Caco-2 (cell line): ENCODE measurements around the gene FILIP1. TPM values are rescaled to one million over a fixed set of nuclear protein-coding genes. Genes with fewer than 3 reads are reported as not detected.

Source experiments
- BruUV-seq: library from RNA; stranded (reverse); fragments of 400-500 nt; replicated peaks from 2 replicates; lab custom pipeline; 2021; lab: Mats Ljungman, UMichigan
- CTCF ChIA-PET: fragments of 300-600 bp; sonication (Branson Sonifier 250); formaldehyde crosslinking; loops from one replicate; lab custom pipeline; 2022; ENCODE audit warnings: antibody characterized with exemption; lab: Charles Lee
- POLR2A ChIA-PET: fragments of 300-600 bp; sonication (Branson Sonifier 250); formaldehyde crosslinking; loops from one replicate; lab custom pipeline; 2022; ENCODE audit warnings: antibody characterized with exemption; lab: Charles Lee
- DNase-seq, 2 experiments: peaks; one replicate each; pipeline versions ENCODE4 v3.0.0 to v3.0.0-alpha.2; 2020 to 2022
- H3K27me3 ChIP-seq: replicated peaks from 2 replicates; pipeline ENCODE4 v1.6.0; 2011; ENCODE audit warnings: low read length; ENCODE audit not compliant: control insufficient read depth, insufficient read depth
- H3K36me3 ChIP-seq: 2 replicates; pipeline ENCODE4 v1.5.1; 2011; ENCODE audit warnings: low read length; ENCODE audit not compliant: control insufficient read depth, insufficient read depth
- H3K4me1 ChIP-seq: fragments of 250-450 bp; sonication (Bioruptor Pico); 2 replicates; pipeline ENCODE4 v1.5.1; 2020; ENCODE audit warnings: mild to moderate bottlenecking
- H3K4me3 ChIP-seq: 2 replicates; pipeline ENCODE4 v1.5.1; 2011; ENCODE audit warnings: low read depth, mild to moderate bottlenecking, control low read depth, low read length
- H3K9me3 ChIP-seq: fragments of 250-450 bp; sonication (Bioruptor Pico); 2 replicates; pipeline ENCODE4 v1.5.1; 2020; ENCODE audit warnings: mild to moderate bottlenecking, moderate library complexity
- H3K27ac Mint-ChIP-seq: one replicate; pipeline ENCODE4 v1.8.0; 2022; ENCODE audit warnings: mixed read lengths; ENCODE audit not compliant: unreplicated experiment
- H3K27me3 Mint-ChIP-seq: one replicate; pipeline ENCODE4 v1.8.0; 2022; ENCODE audit warnings: mixed read lengths; ENCODE audit not compliant: insufficient read depth, unreplicated experiment
- H3K36me3 Mint-ChIP-seq: one replicate; pipeline ENCODE4 v1.8.0; 2022; ENCODE audit warnings: mild to moderate bottlenecking, mixed read lengths; ENCODE audit not compliant: insufficient read depth, unreplicated experiment
- H3K4me1 Mint-ChIP-seq: one replicate; pipeline ENCODE4 v1.8.0; 2022; ENCODE audit warnings: low read depth, mixed read lengths; ENCODE audit not compliant: unreplicated experiment
- H3K4me3 Mint-ChIP-seq: one replicate; pipeline ENCODE4 v1.8.0; 2022; ENCODE audit warnings: mild to moderate bottlenecking, moderate library complexity, mixed read lengths; ENCODE audit not compliant: unreplicated experiment
- H3K9me3 Mint-ChIP-seq: one replicate; pipeline ENCODE4 v1.8.0; 2022; ENCODE audit warnings: mixed read lengths; ENCODE audit not compliant: unreplicated experiment
- intact Hi-C: fragments of 100-400 bp; cut with micrococcal nuclease; formaldehyde crosslinking; loops from one replicate; pipeline ENCODE4 v1.10.0; 2022; ENCODE audit not compliant: unreplicated experiment
- total RNA-seq: library from RNA; stranded (reverse); gene quantifications from 2 replicates; pipeline ENCODE4 v1.2.3, GENCODE V29; 2022
- TF ChIP-seq, protein P1 (sequence below), 2 experiments: fragments of 200-600 bp in 1 of 2; IDR thresholded peaks; 1 replicate in 1 of 2; 2 replicates in 1 of 2; pipeline versions ENCODE4 v1.5.1 to v1.8.0; 2011 to 2022; ENCODE audit warnings: antibody characterized with exemption in 1 of 2, control low read depth in 1 of 2, inconsistent platforms in 1 of 2, low read depth in 1 of 2, low read length in 1 of 2, mild to moderate bottlenecking in 1 of 2, moderate library complexity in 1 of 2; ENCODE audit not compliant: insufficient read depth in 1 of 2, severe bottlenecking in 1 of 2, unreplicated experiment in 1 of 2

The FILIP1 gene
- total RNA-seq, 1 experiment from 2014 or later: 0.07 TPM

DNA sequence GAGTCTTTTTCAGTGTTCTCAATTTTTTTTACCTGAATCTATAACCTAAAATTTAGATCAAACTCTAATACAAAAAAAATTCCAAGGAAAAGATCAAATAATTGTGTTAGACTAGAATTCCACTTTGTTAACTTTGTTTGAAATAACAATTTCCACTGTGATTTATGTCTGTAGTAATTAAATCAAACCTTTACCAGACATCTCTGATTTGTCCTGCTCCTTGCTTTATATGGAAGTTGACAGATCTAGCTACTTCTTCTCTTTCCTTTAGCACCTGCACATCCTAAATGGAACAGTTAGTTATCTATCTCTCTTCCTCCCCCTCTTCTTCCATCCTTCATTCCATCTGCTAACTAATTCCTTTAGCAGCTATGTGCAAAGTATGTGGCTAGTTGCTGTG is 109.5 kb downstream of the FILIP1 start:
- Histone ChIP-seq H3K4me1 (no peaks in the 10 kb centered on the region), H3K9me3 (no peaks in the 10 kb centered on the region), H3K27me3 (no peaks in the 10 kb centered on the region), H3K4me3 (no peak overlapping the region), H3K36me3 (no peaks in the 10 kb centered on the region)
- Mint-ChIP-seq H3K4me3 (no peak overlapping the region), H3K4me1 (no peaks in the 10 kb centered on the region), H3K36me3 (no peaks in the 10 kb centered on the region), H3K27ac (no peak overlapping the region), H3K9me3 (no peaks in the 10 kb centered on the region), H3K27me3 (no peaks in the 10 kb centered on the region)
- intact Hi-C loops: no loop called here
- BruUV-seq: no TSS peak
- DNase-seq: no peak
- CTCF ChIA-PET: no interaction called here
- POLR2A ChIA-PET: no interaction called here
- TF ChIP-seq, protein P1, sequence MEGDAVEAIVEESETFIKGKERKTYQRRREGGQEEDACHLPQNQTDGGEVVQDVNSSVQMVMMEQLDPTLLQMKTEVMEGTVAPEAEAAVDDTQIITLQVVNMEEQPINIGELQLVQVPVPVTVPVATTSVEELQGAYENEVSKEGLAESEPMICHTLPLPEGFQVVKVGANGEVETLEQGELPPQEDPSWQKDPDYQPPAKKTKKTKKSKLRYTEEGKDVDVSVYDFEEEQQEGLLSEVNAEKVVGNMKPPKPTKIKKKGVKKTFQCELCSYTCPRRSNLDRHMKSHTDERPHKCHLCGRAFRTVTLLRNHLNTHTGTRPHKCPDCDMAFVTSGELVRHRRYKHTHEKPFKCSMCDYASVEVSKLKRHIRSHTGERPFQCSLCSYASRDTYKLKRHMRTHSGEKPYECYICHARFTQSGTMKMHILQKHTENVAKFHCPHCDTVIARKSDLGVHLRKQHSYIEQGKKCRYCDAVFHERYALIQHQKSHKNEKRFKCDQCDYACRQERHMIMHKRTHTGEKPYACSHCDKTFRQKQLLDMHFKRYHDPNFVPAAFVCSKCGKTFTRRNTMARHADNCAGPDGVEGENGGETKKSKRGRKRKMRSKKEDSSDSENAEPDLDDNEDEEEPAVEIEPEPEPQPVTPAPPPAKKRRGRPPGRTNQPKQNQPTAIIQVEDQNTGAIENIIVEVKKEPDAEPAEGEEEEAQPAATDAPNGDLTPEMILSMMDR (IDR thresholded peaks at IDR 0.05; ENCODE audit: insufficient read depth in 1 of 2, low read depth in 1 of 2, low read length in 1 of 2, severe bottlenecking in 1 of 2, unreplicated experiment in 1 of 2): no peak

- Mint-ChIP-seq H3K9me3 (no peaks in the 10 kb centered on the region), H3K4me3 (no peak overlapping the region), H3K27me3 (peaks cover under 1% of the 10 kb centered on the region), H3K4me1 (no peaks in the 10 kb centered on the region), H3K27ac (no peak overlapping the region), H3K36me3 (no peaks in the 10 kb centered on the region)
- ChIA-PET CTCF (no interaction called here), POLR2A (interaction anchor here (0.5 kb wide), 1 partner anchor 102 kb away, joined by 3 read pairs; no protein-coding TSS in a partner anchor)
- H3K4me3 ChIP-seq: no peak overlapping the region
- H3K27me3 ChIP-seq: no peaks in the 10 kb centered on the region
- BruUV-seq: no TSS peak
- no peak for DNase-seq
- intact Hi-C loops: no loop called here
- TF ChIP-seq, protein P1 (IDR thresholded peaks at IDR 0.05; ENCODE audit: insufficient read depth in 1 of 2, low read depth in 1 of 2, low read length in 1 of 2, severe bottlenecking in 1 of 2, unreplicated experiment in 1 of 2): no peak
- no peaks in the 10 kb centered on the region for H3K9me3 ChIP-seq
- no peaks in the 10 kb centered on the region for H3K4me1 ChIP-seq
- H3K36me3 ChIP-seq: no peaks in the 10 kb centered on the region
Observed at GRCh38 chr6:75382634-75382900, 111.0 kb downstream of the FILIP1 start.

DNA sequence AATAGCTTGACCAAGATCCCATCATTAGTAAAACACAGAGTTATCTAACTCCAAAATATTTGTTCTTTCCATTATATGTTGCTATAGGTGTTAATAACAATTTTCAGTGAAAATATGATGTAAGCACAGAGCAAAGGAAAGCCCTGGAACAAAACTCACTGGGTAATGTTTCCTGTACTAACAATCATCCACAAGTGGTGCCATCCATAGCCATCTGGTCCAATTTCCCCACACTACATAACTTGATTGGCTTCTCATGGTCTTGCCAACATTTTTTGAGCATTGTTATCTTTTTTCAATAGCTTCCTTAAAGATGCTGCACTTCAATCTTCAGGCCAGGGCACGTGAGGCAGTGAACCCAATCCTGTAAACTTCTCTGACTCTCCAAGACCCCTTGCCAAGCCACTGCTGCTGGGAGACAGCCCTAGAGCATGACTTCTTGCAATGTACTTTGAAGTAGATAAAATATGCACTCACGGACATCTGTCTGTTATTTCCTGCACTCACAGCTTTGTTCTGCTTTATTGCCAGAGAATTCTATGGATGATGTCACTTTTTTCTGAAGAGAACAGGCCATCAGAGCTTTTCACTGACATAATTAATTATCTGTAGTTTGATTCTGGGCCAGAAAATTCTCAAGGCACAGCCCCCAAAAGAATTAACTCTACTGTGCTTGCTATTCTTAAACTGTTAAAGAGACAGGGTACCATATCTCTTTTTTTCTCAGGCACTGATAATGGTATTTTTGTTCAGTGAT is 111.5 kb downstream of the FILIP1 start:
- BruUV-seq: no TSS peak
- H3K4me3 ChIP-seq: no peak overlapping the region
- no peaks in the 10 kb centered on the region for H3K36me3 ChIP-seq
- TF ChIP-seq, protein P1 (IDR thresholded peaks at IDR 0.05; ENCODE audit: insufficient read depth in 1 of 2, low read depth in 1 of 2, low read length in 1 of 2, severe bottlenecking in 1 of 2, unreplicated experiment in 1 of 2): no peak
- H3K27me3 Mint-ChIP-seq: peaks cover 3% of the 10 kb centered on the region
- no peaks in the 10 kb centered on the region for H3K27me3 ChIP-seq
- no peak overlapping the region for H3K4me3 Mint-ChIP-seq
- H3K9me3 Mint-ChIP-seq: no peaks in the 10 kb centered on the region
- no peaks in the 10 kb centered on the region for H3K9me3 ChIP-seq
- H3K4me1 ChIP-seq: no peaks in the 10 kb centered on the region
- H3K36me3 Mint-ChIP-seq: no peaks in the 10 kb centered on the region
- intact Hi-C loops: no loop called here
- H3K4me1 Mint-ChIP-seq: no peaks in the 10 kb centered on the region
- no peak for DNase-seq
- H3K27ac Mint-ChIP-seq: no peak overlapping the region
- POLR2A ChIA-PET: no interaction called here
- CTCF ChIA-PET: no interaction called here
